GM21576 (cell line): ENCODE data around the gene PODXL2.

Experiments
- ATAC-seq: cut with Tn5 transposase; IDR thresholded peaks from one replicate; pipeline ENCODE4 v1.9.1; 2021; ENCODE audit warnings: mild to moderate bottlenecking, moderate library complexity; ENCODE audit not compliant: unreplicated experiment

The PODXL2 gene

GRCh38 chr3:127706785-127707351 lies 77.9 kb downstream of the PODXL2 start:
- ATAC-seq, result no peak

- ATAC-seq, result no peak
Measured at GRCh38 chr3:127707851-127708411, 78.9 kb downstream of the PODXL2 start.

- no peak for ATAC-seq
Measured at GRCh38 chr3:127708837-127709236, 79.9 kb downstream of the PODXL2 start.

- ATAC-seq, result no peak
Measured at GRCh38 chr3:127709320-127710060, 80.5 kb downstream of the PODXL2 start.

GRCh38 chr3:127710155-127710941 lies 81.4 kb downstream of the PODXL2 start:
- ATAC-seq, result no peak

GRCh38 chr3:127711021-127711695 lies 82.2 kb downstream of the PODXL2 start:
- no peak for ATAC-seq

GRCh38 chr3:127711896-127712295 lies 82.9 kb downstream of the PODXL2 start:
- ATAC-seq, result no peak

GRCh38 chr3:127712461-127712860 lies 83.5 kb downstream of the PODXL2 start:
- no peak for ATAC-seq

- ATAC-seq, result no peak
Measured at GRCh38 chr3:127712881-127713771, 84.1 kb downstream of the PODXL2 start.

- no peak for ATAC-seq
Measured at GRCh38 chr3:127714125-127714571, 85.2 kb downstream of the PODXL2 start.

- ATAC-seq, result no peak
Measured at GRCh38 chr3:127714866-127715265, 85.9 kb downstream of the PODXL2 start.

GRCh38 chr3:127715532-127715931 lies 86.5 kb downstream of the PODXL2 start:
- ATAC-seq, result no peak

GRCh38 chr3:127716384-127716783 lies 87.4 kb downstream of the PODXL2 start:
- ATAC-seq, result no peak

- no peak for ATAC-seq
Measured at GRCh38 chr3:127717357-127718244, 88.6 kb downstream of the PODXL2 start.

GRCh38 chr3:127718245-127718915 lies 89.4 kb downstream of the PODXL2 start:
- no peak for ATAC-seq

- ATAC-seq, result no peak
Measured at GRCh38 chr3:127718916-127719290, 89.9 kb downstream of the PODXL2 start.

GRCh38 chr3:127719369-127719768 lies 90.4 kb downstream of the PODXL2 start:
- no peak for ATAC-seq

GRCh38 chr3:127720161-127720823 lies 91.3 kb downstream of the PODXL2 start:
- no peak for ATAC-seq
